ENCODE measurements around the gene LTA.

- TF ChIP-seq REST (IDR thresholded peaks at IDR 0.05; ENCODE audit: low read depth, low read length) (0 out of 2 replicates have a peak, but pooled peaks have one; percentile 32), YY1 (IDR thresholded peaks at IDR 0.05; ENCODE audit: low read depth) (peak; percentile 96), CHD2 (IDR thresholded peaks at IDR 0.05; ENCODE audit: low read length, partially characterized antibody) (no peak), TCF12 (IDR thresholded peaks at IDR 0.05) (no peak), ZBTB33 (IDR thresholded peaks at IDR 0.05; ENCODE audit: borderline replicate concordance, low read depth) (0 out of 2 replicates have a peak, but pooled peaks have one; percentile 47), POLR2AphosphoS5 (IDR thresholded peaks at IDR 0.05; ENCODE audit: low read depth, low read length) (peak; percentile 74), RCOR1 (IDR thresholded peaks at IDR 0.05; ENCODE audit: low read length) (no peak), JUND (IDR thresholded peaks at IDR 0.05) (no peak), RAD21 (IDR thresholded peaks at IDR 0.05; ENCODE audit: low read length) (no peak), NRF1 (IDR thresholded peaks at IDR 0.05; ENCODE audit: low read depth, low read length) (no peak), EP300 (IDR thresholded peaks at IDR 0.05; ENCODE audit: borderline replicate concordance in 1 of 2, low read depth in 1 of 2, low read length in 1 of 2) (no peak; a peak in 1 of 4 replicates), RXRA (IDR thresholded peaks at IDR 0.05; ENCODE audit: borderline replicate concordance, low read depth) (no peak)
- TF ChIP-seq, protein P1, sequence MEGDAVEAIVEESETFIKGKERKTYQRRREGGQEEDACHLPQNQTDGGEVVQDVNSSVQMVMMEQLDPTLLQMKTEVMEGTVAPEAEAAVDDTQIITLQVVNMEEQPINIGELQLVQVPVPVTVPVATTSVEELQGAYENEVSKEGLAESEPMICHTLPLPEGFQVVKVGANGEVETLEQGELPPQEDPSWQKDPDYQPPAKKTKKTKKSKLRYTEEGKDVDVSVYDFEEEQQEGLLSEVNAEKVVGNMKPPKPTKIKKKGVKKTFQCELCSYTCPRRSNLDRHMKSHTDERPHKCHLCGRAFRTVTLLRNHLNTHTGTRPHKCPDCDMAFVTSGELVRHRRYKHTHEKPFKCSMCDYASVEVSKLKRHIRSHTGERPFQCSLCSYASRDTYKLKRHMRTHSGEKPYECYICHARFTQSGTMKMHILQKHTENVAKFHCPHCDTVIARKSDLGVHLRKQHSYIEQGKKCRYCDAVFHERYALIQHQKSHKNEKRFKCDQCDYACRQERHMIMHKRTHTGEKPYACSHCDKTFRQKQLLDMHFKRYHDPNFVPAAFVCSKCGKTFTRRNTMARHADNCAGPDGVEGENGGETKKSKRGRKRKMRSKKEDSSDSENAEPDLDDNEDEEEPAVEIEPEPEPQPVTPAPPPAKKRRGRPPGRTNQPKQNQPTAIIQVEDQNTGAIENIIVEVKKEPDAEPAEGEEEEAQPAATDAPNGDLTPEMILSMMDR (IDR thresholded peaks at IDR 0.05): no peak
- TF ChIP-seq, protein P2, sequence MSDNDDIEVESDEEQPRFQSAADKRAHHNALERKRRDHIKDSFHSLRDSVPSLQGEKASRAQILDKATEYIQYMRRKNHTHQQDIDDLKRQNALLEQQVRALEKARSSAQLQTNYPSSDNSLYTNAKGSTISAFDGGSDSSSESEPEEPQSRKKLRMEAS (IDR thresholded peaks at IDR 0.05; ENCODE audit: low read depth): peak; percentile 8
Observed at GRCh38 chr6:31620586-31621319, 48.7 kb downstream of the LTA start, which contains the start of gene PRRC2A.
